ENCODE measurements around the gene ARHGEF1. TPM values are rescaled to one million over a fixed set of nuclear protein-coding genes. Genes with fewer than 3 reads are reported as not detected.

The ARHGEF1 gene
- polyA plus RNA-seq, 3 donors = 39.4 to 131 (median 89.0) TPM

DNA sequence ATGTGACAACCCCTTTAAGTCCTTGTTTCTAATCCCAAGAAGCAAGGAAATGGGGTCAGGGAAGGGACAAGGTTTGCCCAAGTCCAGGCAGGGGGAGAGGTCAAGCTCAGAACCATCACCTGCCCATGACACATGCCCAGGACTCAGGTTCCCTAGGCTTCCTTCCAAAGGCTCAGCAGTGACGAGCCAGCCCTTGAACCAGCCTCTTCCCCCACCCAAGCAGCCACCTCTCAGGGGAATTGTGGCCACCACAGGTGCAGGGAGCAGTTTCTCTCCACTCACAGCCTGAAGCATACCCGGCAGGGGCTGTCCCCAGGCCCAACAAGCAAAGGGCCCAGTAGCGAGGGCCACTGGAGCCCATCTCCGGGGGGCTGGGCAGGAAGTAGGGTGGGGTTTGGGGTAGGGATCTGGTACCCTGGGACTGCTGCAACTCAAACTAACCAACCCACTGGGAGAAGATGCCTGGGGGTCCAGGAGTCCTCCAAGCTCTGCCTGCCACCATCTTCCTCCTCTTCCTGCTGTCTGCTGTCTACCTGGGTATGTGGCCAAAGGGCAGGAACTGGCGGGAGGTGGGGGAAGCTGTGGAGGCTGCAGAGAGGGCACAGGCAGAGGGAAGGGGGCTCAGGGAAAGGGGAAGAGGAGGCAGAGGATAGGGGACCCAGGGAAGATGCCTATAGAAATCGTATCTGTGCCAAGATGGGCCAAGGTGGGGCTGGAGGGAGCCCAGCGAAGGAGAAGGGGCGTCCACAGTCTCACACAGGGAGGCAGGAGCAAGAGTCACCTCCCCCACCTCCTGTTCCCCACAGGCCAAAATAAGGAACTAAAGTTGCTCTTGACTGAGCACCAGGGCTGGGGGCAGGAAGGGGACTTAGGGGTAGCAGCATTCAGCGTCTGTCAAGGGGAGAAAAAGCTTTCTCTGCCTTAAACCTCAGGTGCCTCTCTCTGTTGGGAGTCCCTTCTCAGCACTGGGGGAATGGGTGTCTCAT is 5.8 kb upstream of the ARHGEF1 start, which contains the start of gene CD79A:
Gene CD79A, plus strand, starts transcription at position 433 of the 986 bp plus-strand sequence. Its CDS starts 26 bp downstream, at position 459.
- H3K27ac ChIP-seq (ENCODE audit: low read depth, low read length) = no peak within 1 kb of the TSS
- WGBS, 3 donors = 46 to 71% (median 55%) methylated on average over 9 of the region's 9 CpGs

DNA sequence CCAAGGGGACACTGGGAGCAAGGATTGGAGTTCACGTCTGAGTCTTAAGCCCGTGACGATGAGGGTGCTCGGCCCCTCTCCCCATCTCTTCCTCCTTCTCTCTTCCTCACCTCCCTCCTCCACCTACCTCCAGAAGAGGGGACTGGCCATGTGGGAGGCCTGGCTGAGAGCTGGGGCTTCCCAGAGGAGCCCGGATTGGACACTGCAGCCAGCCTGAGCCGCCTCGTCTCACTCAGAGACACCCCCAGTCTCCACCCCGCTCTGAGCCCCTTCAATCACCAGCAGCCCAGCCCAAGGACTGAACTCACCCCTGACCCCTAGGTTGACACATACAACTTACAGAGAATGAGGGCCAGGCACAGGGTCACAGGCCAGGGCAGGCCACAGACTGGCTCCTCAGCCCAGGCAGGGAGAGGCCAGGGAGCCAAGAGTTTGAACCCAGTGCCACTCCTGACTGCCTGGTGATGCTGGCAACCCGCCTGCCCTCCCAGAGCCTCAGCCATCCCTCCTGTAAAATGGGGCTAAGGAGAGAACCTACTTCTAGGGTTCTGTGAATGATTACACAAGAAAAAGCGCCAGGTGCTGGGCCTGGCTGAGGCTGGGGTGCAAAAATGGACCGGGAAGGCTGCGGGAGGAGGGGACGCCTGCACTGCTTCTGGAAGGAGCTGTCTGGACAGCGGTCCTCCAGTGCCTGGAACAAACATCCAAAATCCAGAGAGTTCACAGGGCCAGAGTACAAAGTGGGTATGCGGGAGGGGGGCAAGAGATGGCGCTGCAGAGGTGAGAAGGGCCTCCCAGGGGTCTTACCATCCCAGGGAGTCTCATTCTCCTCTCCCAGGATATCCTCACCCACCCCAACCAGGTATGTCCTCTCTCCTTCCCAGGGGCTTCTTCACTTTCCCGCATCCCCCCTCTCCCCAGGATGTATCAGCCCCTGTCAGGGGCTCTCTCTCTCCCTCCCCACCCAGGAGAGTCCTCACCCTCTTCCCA is 4.8 kb upstream of the ARHGEF1 start:
- 62 to 78% (median 74%) methylated on average over 17 of the region's 17 CpGs for WGBS, 3 donors
- no peak overlapping the region for H3K27ac ChIP-seq (ENCODE audit: low read depth, low read length)

DNA sequence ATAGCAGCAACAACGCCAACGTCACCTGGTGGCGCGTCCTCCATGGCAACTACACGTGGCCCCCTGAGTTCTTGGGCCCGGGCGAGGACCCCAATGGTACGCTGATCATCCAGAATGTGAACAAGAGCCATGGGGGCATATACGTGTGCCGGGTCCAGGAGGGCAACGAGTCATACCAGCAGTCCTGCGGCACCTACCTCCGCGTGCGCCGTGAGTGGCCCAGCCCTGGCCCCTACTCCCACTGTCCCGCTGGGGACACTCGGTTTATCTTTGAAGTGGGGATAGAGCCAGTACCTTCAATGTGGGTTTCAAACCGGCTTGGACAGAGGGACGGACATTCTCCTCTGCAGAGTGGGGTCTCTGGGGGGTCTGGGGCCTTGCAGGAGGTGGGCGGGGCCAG is 3.9 kb upstream of the ARHGEF1 start:
- WGBS, 3 donors = 84 to 90% (median 90%) methylated on average over 21 of the region's 21 CpGs
- no peak overlapping the region for H3K27ac ChIP-seq (ENCODE audit: low read depth, low read length)

DNA sequence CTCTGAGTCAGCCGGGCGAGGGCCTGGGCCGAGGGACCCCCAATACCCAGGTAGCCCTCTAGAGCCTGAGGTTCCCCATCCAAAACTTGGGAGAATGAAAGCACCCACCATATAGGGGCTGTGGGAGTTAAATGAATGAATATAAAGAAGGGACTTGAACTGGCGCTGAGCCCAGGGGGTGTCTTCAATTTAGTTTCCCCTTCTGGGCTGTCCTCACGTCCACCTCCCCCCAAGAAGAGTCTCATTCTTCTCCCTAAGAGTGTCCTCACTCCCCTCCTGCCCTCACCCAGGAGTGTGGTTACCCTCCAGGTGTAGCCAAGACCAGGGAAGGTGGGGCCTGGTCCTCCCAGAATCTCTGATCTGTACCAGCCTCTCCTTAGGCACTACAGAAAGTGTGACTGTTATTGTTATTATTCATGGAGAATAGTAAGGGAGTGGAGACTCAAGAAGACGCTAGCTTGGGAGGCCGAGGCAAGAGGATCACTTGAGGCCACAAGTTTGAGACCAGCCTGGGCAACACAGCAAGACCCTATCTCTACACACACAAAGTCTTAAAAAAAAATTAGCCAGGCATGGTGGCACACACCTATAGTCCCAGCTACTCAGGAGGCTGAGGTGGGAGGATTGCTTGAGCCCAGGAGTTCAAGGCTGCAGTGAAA is 3.2 kb upstream of the ARHGEF1 start:
- no peak overlapping the region for H3K27ac ChIP-seq (ENCODE audit: low read depth, low read length)
- 73 to 83% (median 82%) methylated on average over 7 of the region's 7 CpGs for WGBS, 3 donors

DNA sequence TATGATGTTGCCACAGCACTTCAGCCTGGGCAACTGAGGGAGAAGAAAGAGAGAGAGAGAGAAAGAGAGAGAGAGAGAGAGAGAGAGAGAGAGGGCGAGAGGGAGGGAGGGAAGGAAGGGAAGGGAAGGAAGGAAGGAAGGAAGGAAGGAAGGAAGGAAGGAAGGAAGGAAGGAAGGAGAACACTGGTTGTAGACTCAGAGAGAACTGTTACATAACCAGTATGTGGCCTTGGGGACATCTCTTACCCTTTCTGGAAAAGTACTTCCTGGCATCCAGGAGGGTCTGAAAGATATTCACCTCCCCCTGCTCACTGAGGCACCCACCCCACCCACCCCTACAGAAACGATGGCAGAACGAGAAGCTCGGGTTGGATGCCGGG is 2.7 kb upstream of the ARHGEF1 start:
- H3K27ac ChIP-seq (ENCODE audit: low read depth, low read length) = no peak overlapping the region
- WGBS, 3 donors = 60 to 69% (median 64%) methylated on average over 5 of the region's 5 CpGs

DNA sequence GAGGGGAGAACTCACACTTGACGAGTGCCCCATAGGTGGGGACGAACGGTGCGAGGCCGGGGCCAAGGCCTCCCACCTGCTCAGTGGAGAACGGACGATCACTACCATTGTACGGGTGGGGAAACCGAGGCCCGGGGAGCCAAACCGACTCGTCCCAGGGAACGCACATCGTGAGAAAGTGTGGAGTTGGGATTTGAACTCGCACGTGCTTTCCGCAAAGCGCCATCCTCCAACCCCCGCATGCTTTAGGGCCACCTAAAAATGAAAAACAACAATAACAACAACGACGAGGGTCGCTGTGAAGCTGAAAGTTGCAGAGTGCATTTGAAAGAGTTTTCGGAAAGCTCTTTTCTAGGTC is 458 bp downstream of the ARHGEF1 start:
- 1% methylated on average over 23 of the region's 23 CpGs for WGBS, 3 donors
- H3K27ac ChIP-seq (ENCODE audit: low read depth, low read length) = peak overlapping the region; percentile 21

DNA sequence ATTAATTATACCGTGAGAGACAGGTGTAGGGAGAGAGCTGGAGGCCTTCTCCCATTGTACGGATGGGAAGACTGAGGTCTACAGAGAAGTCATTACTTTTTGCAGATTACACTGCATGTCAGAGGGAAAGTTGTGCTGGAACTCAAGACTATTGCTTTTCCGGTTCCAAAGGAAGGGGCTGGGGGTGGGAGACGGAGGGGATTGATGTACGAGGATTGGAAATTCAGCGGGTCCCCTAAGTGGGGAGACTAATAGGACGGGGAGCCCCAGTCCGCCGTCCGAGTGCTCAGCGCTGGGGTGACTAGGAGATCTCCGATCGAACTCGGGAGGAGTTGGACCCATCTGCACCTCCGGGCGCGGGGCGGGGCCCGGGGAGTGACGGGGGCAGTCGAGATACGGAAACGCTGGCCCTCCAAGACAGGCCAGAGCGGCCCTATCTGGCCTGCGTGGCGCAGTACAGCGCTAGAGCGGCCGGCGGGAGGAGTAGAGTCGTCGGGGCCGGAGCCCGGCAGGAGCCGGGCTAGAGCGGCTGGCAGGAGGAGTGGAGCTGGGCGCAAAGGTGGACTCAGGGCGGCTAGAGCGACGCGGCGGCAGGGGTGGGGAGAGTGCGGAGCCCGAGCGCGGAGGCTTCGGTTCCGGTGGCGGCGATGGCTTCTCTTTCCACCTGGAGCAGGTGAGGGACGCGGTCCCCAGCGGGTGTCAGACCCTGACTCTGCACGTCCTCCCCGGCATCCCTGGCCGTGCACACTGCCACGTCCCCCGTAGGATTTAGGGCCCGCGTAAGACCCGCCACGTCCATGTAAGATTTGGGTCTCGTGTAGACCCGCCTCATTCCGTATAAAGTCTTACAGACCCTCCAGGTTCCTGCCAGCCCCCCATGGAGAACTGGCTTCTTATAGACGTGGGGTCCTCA is 1.1 kb downstream of the ARHGEF1 start:
- no peak overlapping the region for H3K27ac ChIP-seq (ENCODE audit: low read depth, low read length)
- WGBS, 3 donors = 0 to 1% (median 1%) methylated on average over 63 to 66 of the region's 66 CpGs

DNA sequence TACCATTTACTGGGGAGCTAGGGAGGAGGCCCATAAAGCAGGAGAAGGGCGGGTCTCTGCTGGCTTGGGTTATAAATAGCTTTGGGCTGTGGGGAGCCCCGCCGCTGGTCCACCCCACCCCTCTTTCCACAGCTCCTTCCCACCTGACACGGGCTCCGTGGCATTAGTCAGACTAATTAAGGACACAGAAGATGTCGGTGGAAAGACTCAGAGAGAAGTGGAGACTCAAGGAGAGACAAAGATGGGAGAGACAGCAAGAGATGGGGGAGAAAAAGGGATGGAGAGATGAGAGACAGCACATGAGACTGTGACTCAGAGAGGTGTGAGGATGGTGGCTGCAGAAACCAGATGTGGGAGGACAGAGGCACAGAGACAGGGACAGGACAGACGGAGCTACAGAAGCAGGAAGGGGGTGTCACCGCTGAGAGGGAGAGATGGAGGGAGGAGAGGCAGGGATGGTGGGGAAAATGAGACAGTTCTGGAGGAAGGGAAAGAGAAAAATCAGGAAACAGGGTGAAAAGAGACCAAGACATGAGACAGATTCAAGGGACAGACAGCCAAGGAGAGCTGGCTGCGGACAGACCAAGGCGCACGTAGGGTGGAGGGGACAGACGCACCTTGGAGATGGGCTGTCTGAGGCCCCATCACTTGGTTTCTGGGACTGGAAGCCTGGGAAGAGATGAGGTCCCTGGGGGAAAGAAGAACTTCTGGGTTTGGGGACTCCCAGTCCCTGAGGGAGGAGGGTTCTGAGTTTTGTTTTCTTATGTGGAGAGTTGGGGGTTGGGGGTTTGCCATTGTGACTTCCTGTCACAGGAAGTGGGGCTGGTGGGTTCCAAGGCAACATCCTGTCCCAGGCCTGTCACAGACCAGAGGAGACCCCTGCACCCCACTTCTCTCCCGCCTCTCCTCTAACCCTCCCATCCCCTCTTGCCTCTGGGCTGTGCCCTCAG is 4.1 kb downstream of the ARHGEF1 start:
- 37 to 63% (median 38%) methylated on average over 13 of the region's 13 CpGs for WGBS, 3 donors
- no peak overlapping the region for H3K27ac ChIP-seq (ENCODE audit: low read depth, low read length)

DNA sequence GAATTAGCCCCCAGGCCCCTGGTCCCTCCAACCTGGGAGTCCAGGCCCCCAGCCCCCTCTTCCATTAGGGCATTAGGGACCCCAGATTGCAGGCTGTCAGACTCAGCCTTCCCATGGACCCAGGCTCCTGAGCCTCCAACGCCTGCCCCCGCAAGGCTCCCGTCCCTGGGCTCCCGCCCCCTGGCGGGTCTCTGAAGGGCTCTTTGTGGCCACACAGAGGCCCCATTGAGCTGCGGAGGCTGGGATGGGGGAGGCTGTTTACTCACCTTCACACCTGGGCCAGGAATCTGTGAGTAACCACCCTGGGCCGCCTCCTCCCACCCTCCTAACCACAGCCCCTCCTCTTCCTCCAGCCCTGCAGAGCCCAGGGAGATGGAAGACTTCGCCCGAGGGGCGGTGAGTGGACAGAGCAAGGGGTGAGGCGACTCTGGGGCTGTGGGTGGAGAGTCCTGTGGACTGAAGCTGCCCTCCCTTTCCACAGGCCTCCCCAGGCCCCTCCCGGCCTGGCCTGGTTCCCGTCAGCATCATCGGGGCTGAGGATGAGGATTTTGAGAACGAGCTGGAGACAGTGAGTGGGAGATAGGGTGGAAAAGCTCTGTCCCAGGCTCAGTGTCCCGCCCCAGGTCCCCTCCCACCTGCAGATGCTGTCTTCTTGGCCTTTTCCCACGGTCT is 4.9 kb downstream of the ARHGEF1 start:
- 27 to 55% (median 34%) methylated on average over 15 to 17 of the region's 17 CpGs for WGBS, 3 donors
- no peak overlapping the region for H3K27ac ChIP-seq (ENCODE audit: low read depth, low read length)

DNA sequence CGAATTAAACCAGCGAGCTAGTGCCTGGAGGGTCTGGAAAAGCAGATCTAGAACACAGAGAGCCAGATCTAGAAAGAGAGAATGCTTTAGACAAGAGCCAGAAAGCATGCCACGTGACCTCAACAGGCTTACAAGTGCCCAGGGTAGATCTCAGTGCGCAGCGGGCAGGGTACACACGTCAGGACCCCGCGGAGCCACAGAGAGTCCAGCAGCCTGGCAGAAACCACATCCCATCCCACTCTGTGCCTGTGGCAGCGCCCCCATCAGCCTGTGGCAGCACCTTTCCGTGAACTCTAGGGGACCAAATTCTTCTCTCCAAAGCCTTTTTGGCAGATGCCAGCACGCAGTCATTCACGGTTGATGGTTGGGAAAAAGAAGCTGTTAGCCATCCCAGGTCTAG is 5.9 kb downstream of the ARHGEF1 start:
- WGBS, 3 donors = 85 to 89% (median 86%) methylated on average over 12 of the region's 12 CpGs
- H3K27ac ChIP-seq (ENCODE audit: low read depth, low read length) = no peak overlapping the region

DNA sequence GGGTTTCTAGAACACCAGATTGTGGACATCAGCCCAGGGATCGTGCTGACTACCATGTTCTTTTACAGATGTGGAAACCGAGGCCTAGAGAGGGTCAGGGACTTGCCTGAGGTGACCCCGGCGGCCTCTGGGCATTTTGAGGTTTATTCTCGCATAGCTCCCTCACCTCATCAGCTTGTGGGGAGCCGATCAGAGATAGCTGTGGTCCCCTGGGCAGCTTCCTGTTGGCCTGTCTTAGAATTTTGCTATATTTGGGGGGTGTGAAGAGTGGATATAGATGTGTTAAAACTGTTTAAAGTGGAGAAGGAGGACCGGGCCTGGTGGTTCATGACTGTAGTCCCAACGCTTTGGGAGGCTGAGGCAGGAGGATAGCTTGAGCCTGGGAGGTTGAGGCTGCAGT is 6.9 kb downstream of the ARHGEF1 start:
- 91 to 93% (median 92%) methylated on average over 8 of the region's 8 CpGs for WGBS, 3 donors
- H3K27ac ChIP-seq (ENCODE audit: low read depth, low read length) = no peak overlapping the region

DNA sequence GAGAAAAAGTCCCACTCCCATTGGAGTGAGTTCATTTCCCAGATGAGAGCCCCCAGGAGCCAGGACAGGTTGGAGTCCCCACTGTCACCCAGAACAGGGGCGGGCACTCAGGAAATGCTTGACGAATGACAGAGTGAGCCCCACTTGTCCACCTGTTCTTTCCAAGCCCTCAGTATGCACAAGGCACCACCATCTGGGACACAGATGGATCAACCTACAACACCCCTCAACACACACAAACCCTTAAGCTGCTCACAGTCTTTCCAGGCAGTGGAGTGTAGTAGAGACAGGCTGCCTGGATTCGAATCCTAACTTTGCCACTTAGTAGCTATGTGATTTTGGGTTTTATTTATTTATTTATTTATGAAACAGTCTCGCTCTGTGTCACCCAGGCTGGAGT is 8.0 kb downstream of the ARHGEF1 start:
- no peak overlapping the region for H3K27ac ChIP-seq (ENCODE audit: low read depth, low read length)
- 96 to 100% (median 97%) methylated on average over 4 of the region's 4 CpGs for WGBS, 3 donors

DNA sequence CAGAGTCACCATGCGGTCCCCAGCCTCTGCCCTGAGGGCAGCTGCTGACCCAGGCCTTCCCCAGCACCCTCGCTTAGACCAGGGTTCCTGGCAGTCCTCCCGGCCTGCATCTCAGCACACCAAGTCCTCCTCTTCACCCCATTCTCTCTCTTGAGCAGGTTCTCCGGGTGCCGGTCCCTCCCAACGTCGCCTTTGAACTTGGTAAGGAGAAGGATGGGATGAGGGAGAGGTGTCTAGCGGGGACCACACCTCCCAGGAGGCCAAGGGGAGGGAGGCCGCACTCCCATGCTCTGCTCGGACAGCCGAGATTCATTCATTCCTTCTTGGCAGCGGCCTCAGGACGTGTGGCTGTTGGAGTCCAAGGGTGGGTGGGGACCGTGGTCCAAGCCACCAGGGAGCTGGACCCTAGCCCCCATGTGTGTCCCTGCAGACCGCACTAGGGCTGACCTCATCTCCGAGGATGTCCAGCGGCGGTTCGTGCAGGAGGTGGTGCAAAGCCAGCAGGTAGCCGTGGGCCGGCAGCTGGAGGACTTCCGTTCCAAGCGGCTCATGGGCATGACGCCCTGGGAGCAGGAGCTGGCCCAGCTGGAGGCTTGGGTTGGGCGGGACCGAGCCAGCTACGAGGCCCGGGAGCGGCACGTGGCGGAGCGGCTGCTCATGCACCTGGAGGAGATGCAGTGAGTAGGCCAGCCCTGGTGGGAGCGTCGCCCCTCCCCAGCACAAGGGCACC is 9.4 kb downstream of the ARHGEF1 start:
- 82 to 91% (median 88%) methylated on average over 29 to 34 of the region's 34 CpGs for WGBS, 3 donors
- no peak overlapping the region for H3K27ac ChIP-seq (ENCODE audit: low read depth, low read length)

DNA sequence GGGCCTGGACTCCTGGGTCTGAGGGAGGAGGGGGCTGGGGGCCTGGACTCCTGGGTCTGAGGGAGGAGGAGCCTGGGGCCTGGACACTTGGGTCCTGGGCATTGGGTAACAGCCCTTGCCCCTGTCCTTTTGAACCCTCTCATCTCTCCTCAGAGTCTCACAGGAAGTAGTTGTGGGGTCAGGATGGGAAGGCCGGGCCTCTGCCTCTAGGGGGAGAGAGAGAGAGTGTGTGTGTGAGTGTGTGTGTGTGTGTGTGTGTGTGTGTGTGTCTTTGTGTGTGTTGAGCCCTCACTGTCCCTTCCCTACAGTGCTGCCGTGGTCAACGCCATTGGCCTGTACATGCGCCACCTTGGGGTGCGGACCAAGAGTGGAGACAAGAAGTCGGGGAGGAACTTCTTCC is 10.9 kb downstream of the ARHGEF1 start:
- no peak overlapping the region for H3K27ac ChIP-seq (ENCODE audit: low read depth, low read length)
- WGBS, 3 donors = 66 to 74% (median 70%) methylated on average over 6 of the region's 6 CpGs

DNA sequence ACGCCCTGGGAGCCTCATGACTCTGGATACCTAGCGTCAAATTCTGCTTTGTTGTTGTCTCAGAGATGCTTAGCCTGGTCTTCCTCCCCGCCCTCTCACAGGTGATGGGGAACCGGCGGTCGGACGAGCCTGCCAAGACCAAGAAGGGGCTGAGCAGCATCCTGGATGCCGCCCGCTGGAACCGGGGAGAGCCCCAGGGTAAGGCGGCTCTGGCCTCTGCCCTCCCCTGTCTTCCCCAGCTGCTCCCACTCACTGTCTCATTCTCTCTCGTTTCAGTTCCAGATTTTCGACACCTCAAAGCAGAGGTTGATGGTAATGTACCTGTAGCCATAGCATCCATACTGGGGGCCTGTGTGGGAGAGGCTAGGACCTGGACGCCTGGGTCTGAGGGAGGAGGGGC is 11.4 kb downstream of the ARHGEF1 start:
- 80 to 85% (median 85%) methylated on average over 14 of the region's 14 CpGs for WGBS, 3 donors
- no peak overlapping the region for H3K27ac ChIP-seq (ENCODE audit: low read depth, low read length)

Data from adipose tissue (tissue), 3 donors.